K562 (cell line): Measurements from ENCODE around the gene KLF18. TPM values are rescaled to one million over a fixed set of nuclear protein-coding genes. Genes with fewer than 3 reads are reported as not detected.
A peak's percentile ranks its signal among the peaks of the same experiment; 100 is the strongest.

Source experiments
- ATAC-seq: fragments of 200-7000 bp; cut with Tn5 transposase; 3 replicates; pipeline ENCODE4 v1.9.1; 2020; ENCODE audit warnings: moderate library complexity
- BruUV-seq: library from RNA; stranded (reverse); fragments of 400-500 nt; replicated peaks from 2 replicates; lab custom pipeline; 2021; lab: Mats Ljungman, UMichigan
- CTCF ChIA-PET: fragments of 300-600 bp; formaldehyde crosslinking; extraction: SDS; loops from one replicate; lab custom pipeline; 2021; ENCODE audit warnings: low intra/inter-chr PET ratio; lab: Yijun Ruan, JAX
- POLR2A ChIA-PET: fragments of 300-600, 350-650 bp; sonication (Branson Sonifier 250); formaldehyde crosslinking; extraction: SDS; loops from one replicate; lab custom pipeline; 2021; ENCODE audit warnings: antibody characterized with exemption, inconsistent platforms; lab: Yijun Ruan, JAX
- DNase-seq, 4 experiments: peaks; one replicate each; pipeline versions ENCODE4 v3.0.0 to v3.0.0-alpha.2; 2011 to 2018; ENCODE audit warnings: low spot score in 3 of 4, mixed read lengths in 3 of 4; ENCODE audit errors: extremely low read depth in 1 of 4
- FAIRE-seq: peaks from 2 replicates; lab custom pipeline; 2011; peaks lifted over from hg19 to GRCh38; lab: Jason Lieb, UNC
- H2AFZ ChIP-seq: 2 replicates; pipeline ENCODE4 v1.6.0; 2011; ENCODE audit warnings: low read depth, low read length, control low read depth, inconsistent platforms
- H3K27ac ChIP-seq: fragments of 200-600 bp; 3 replicates; pipeline ENCODE4 v1.8.0; 2011; ENCODE audit warnings: low read depth, mild to moderate bottlenecking, control low read depth, inconsistent platforms, low read length, moderate library complexity, mixed read lengths; ENCODE audit errors: extremely low read depth
- H3K27me3 ChIP-seq, 2 experiments: fragments of 300-600 bp in 1 of 2; 2 replicates in 1 of 2; 3 replicates in 1 of 2; pipeline versions ENCODE4 v1.6.0 to v1.8.0; 2011; ENCODE audit warnings: inconsistent platforms in 2 of 2, low read length in 2 of 2, mild to moderate bottlenecking in 1 of 2, mixed read lengths in 1 of 2, moderate library complexity in 1 of 2; ENCODE audit not compliant: control insufficient read depth in 2 of 2, insufficient read depth in 2 of 2
- H3K36me3 ChIP-seq: fragments of 300-600 bp; 3 replicates; pipeline ENCODE4 v1.8.0; 2011; ENCODE audit warnings: mild to moderate bottlenecking, low read length, inconsistent platforms; ENCODE audit not compliant: control insufficient read depth, insufficient read depth
- H3K4me1 ChIP-seq, 2 experiments: fragments of 200-600 bp in 1 of 2; replicated peaks in 1 of 2; 2 replicates in 1 of 2; 3 replicates in 1 of 2; pipeline versions ENCODE4 v1.5.1 to v1.8.0; 2011; ENCODE audit warnings: inconsistent platforms in 2 of 2, low read length in 2 of 2, mild to moderate bottlenecking in 1 of 2, mixed read lengths in 1 of 2, moderate library complexity in 1 of 2; ENCODE audit not compliant: control insufficient read depth in 2 of 2, insufficient read depth in 2 of 2
- H3K4me2 ChIP-seq: 2 replicates; pipeline ENCODE4 v1.6.1; 2011; ENCODE audit warnings: low read length, control low read depth, inconsistent platforms, mixed read lengths; ENCODE audit not compliant: insufficient read depth
- H3K4me3 ChIP-seq: fragments of 200-600 bp; sonication (generic), shearing (Covaris generic); 2 replicates; pipeline ENCODE4 v1.5.1; 2016; ENCODE audit warnings: control low read depth, inconsistent platforms
- H3K79me2 ChIP-seq: fragments of 200-600 bp; 3 replicates; pipeline ENCODE4 v1.8.0; 2011; ENCODE audit warnings: low read length, inconsistent platforms; ENCODE audit not compliant: control insufficient read depth, insufficient read depth
- H3K9ac ChIP-seq, 2 experiments: 2 replicates each; pipeline versions ENCODE4 v1.6.0 to v1.6.1; 2011; ENCODE audit warnings: low read depth in 2 of 2, low read length in 2 of 2, control low read depth in 1 of 2, inconsistent platforms in 1 of 2, mild to moderate bottlenecking in 1 of 2, mixed read lengths in 1 of 2; ENCODE audit not compliant: insufficient read depth in 1 of 2
- H3K9me1 ChIP-seq: one replicate; pipeline ENCODE4 v1.6.0; 2011; ENCODE audit warnings: inconsistent platforms, mild to moderate bottlenecking, low read length, moderate library complexity; ENCODE audit not compliant: control insufficient read depth, insufficient read depth
- H3K9me3 ChIP-seq: replicated peaks from 2 replicates; pipeline ENCODE4 v1.5.1; 2011; ENCODE audit warnings: low read depth, low read length, inconsistent platforms; ENCODE audit not compliant: control insufficient read depth, insufficient read depth
- H4K20me1 ChIP-seq: replicated peaks from 2 replicates; pipeline ENCODE4 v1.6.1; 2011; ENCODE audit warnings: low read length, inconsistent platforms, mixed read lengths; ENCODE audit not compliant: control insufficient read depth, insufficient read depth
- ATF3 ChIP-seq, 2 experiments: fragments of 450-650 bp in 1 of 2; sonication (generic) in 1 of 2; formaldehyde crosslinking in 1 of 2; IDR thresholded peaks in 1 of 2; conservative IDR thresholded peaks in 1 of 2; 2 replicates each; pipeline versions ENCODE4 v1.6.1 to v1.8.1; 2016 to 2023; ENCODE audit warnings: mild to moderate bottlenecking in 2 of 2, moderate library complexity in 2 of 2, inconsistent platforms in 1 of 2, missing genetic modification reagents in 1 of 2
- CEBPB ChIP-seq: fragments of 450-650 bp; IDR thresholded peaks from 2 replicates; pipeline ENCODE4 v1.6.1; 2016; ENCODE audit warnings: missing genetic modification characterization, missing compliant biosample characterization
- CEBPG ChIP-seq, 3 experiments: fragments of 200-800 bp in 1 of 3; sonication (Bioruptor generic) in 1 of 3; sonication (generic) in 1 of 3; formaldehyde crosslinking in 1 of 3; IDR thresholded peaks in 2 of 3; conservative IDR thresholded peaks in 1 of 3; 2 replicates each; pipeline versions ENCODE4 v1.6.1 to v1.8.0; 2016 to 2022; ENCODE audit warnings: missing compliant biosample characterization in 2 of 3, missing genetic modification characterization in 2 of 3, mild to moderate bottlenecking in 1 of 3, missing genetic modification reagents in 1 of 3
- CTBP1 ChIP-seq: fragments of 450-650 bp; IDR thresholded peaks from 2 replicates; pipeline ENCODE4 v1.6.1; 2016; ENCODE audit warnings: borderline replicate concordance
- MED1 ChIP-seq: sonication (generic); formaldehyde crosslinking; IDR thresholded peaks from 2 replicates; pipeline ENCODE4 v1.8.1; 2023; ENCODE audit warnings: missing genetic modification reagents, borderline replicate concordance
- MEIS2 ChIP-seq: fragments of 450-650 bp; IDR thresholded peaks from 2 replicates; pipeline ENCODE4 v1.6.1; 2014; ENCODE audit warnings: mild to moderate bottlenecking; ENCODE audit not compliant: partially characterized antibody
- MXI1 ChIP-seq: IDR thresholded peaks from 2 replicates; pipeline ENCODE4 v1.6.1; 2011; ENCODE audit warnings: low read depth, mild to moderate bottlenecking, improper control_type of control experiment, low read length
- NR1H2 ChIP-seq: sonication (generic); formaldehyde crosslinking; IDR thresholded peaks from 2 replicates; pipeline ENCODE4 v1.4.0; 2020; ENCODE audit warnings: mild to moderate bottlenecking, missing genetic modification reagents
- PBX2 ChIP-seq, 2 experiments: IDR thresholded peaks in 1 of 2; conservative IDR thresholded peaks in 1 of 2; 2 replicates each; pipeline ENCODE4 v1.6.1; 2016; ENCODE audit warnings: low read depth in 2 of 2, mild to moderate bottlenecking in 1 of 2, missing compliant biosample characterization in 1 of 2, missing genetic modification characterization in 1 of 2, moderate library complexity in 1 of 2
- SRSF9 ChIP-seq: fragments of 200-400 bp; formaldehyde crosslinking; IDR thresholded peaks from 2 replicates; pipeline ENCODE4 v1.6.1; 2017; ENCODE audit warnings: low read depth, low read length, borderline replicate concordance
- ZSCAN32 ChIP-seq: fragments of 450-650 bp; formaldehyde crosslinking; IDR thresholded peaks from 2 replicates; pipeline ENCODE4 v1.4.0; 2020; ENCODE audit warnings: mild to moderate bottlenecking, moderate library complexity
- WGBS: fragments of 100-300 bp; shearing (Covaris generic); methylation state at CpG from one replicate; pipeline ENCODE4 v1.1.6; 2016; ENCODE audit warnings: low coverage, mixed read lengths; ENCODE audit not compliant: insufficient coverage; ENCODE audit errors: missing lambda C conversion rate; 5-methylcytosine and 5-hydroxymethylcytosine counted together
- in situ Hi-C: fragments of 300-500 bp; cut with MboI; formaldehyde crosslinking; loops from 4 replicates; pipeline ENCODE4 v1.15.0; 2018; ENCODE audit warnings: inconsistent platforms, mixed read lengths
- intact Hi-C: fragments of 100-400 bp; cut with micrococcal nuclease; formaldehyde crosslinking; loops from 2 replicates; pipeline ENCODE4 v1.14.2; 2022
- polyA plus RNA-seq, 8 experiments: library from polyadenylated mRNA; depleted of rRNA in 4 of 8; stranded (reverse) in 5 of 8; unstranded in 3 of 8; fragments of >200 nt; fragmentation: Nextera tagmentation in 2 of 8; fragmentation: Illumina TruSeq in 1 of 8; extraction: Ambion mirVana in 2 of 8; extraction: Trizol in 1 of 8; gene quantifications; 2 replicates each; pipeline versions ENCODE4 v1.2.1 to v1.2.3, GENCODE V29; 2011 to 2014; ENCODE audit warnings: inconsistent platforms in 1 of 8, missing spikeins in 1 of 8
- total RNA-seq, 7 experiments: library from RNA; depleted of rRNA in 6 of 7; stranded (reverse); fragments of >200 nt in 6 of 7; fragmentation: Illumina TruSeq in 2 of 7; extraction: Trizol in 2 of 7; gene quantifications; 2 replicates each; pipeline versions ENCODE4 v1.2.1 to v1.2.3, GENCODE V29; 2011 to 2021; ENCODE audit warnings: low replicate concordance in 1 of 7
- TF ChIP-seq, protein P1 (sequence below), 2 experiments: fragments of 450-650 bp in 1 of 2; IDR thresholded peaks; 2 replicates each; pipeline ENCODE4 v1.6.1; 2011 to 2017; ENCODE audit warnings: low read depth in 2 of 2, antibody characterized with exemption in 1 of 2, borderline replicate concordance in 1 of 2, low read length in 1 of 2, mild to moderate bottlenecking in 1 of 2, mixed read lengths in 1 of 2; ENCODE audit not compliant: control insufficient read depth in 1 of 2

Gene KLF18
- total and polyA plus RNA-seq, 9 of the 15 experiments (the other 6 are each of a cell fraction or from before 2014, with no cell fraction given) = not detected

GRCh38 chr1:44154049-44154448 lies 12.6 kb upstream of the KLF18 start:
- Histone ChIP-seq H3K9me1 (no peaks in the 10 kb centered on the region), H3K4me2 (no peak overlapping the region), H4K20me1 (no peaks in the 10 kb centered on the region), H2AFZ (no peak overlapping the region), H3K4me1 (no peaks in the 10 kb centered on the region; a peak in 1 of 5 replicates), H3K27ac (no peak overlapping the region), H3K79me2 (no peaks in the 10 kb centered on the region), H3K36me3 (no peaks in the 10 kb centered on the region), H3K9me3 (no peaks in the 10 kb centered on the region), H3K9ac (no peak overlapping the region), H3K4me3 (no peak overlapping the region), H3K27me3 (peaks cover 21 to 26% of the 10 kb centered on the region in 2 experiments)
- BruUV-seq = no TSS peak
- intact Hi-C loops (no loop called here), in situ Hi-C loops (no loop called here)
- ATAC-seq (peak; percentile 50; the same call in 2 of the 3 replicates), DNase-seq (no peak), FAIRE-seq (peak; percentile 15)
- 13% methylated on average over 3 of the region's 3 CpGs for WGBS
- CTCF ChIA-PET = no interaction called here
- POLR2A ChIA-PET = no interaction called here
- no peak for TF ChIP-seq NR1H2 (CRISPR knock-in tag)
- no peak for TF ChIP-seq CTBP1
- TF ChIP-seq MEIS2 = peak; percentile 81
- no peak for TF ChIP-seq MXI1
- TF ChIP-seq CEBPG (CRISPR knock-in tag; IDR thresholded peaks at IDR 0.05) = no peak
- peak; percentile 77 to 89; a peak in 3 of 4 replicates for TF ChIP-seq CEBPG (tag; conservative IDR thresholded peaks at IDR 0.05 in 1 of 2, IDR thresholded peaks at IDR 0.05 in 1 of 2)
- TF ChIP-seq ATF3 (IDR thresholded peaks at IDR 0.05) = peak; percentile 86
- TF ChIP-seq ATF3 (CRISPR knock-in tag; conservative IDR thresholded peaks at IDR 0.05) = no peak
- TF ChIP-seq CEBPB (tag) = peak; percentile 76
- TF ChIP-seq, protein P1, sequence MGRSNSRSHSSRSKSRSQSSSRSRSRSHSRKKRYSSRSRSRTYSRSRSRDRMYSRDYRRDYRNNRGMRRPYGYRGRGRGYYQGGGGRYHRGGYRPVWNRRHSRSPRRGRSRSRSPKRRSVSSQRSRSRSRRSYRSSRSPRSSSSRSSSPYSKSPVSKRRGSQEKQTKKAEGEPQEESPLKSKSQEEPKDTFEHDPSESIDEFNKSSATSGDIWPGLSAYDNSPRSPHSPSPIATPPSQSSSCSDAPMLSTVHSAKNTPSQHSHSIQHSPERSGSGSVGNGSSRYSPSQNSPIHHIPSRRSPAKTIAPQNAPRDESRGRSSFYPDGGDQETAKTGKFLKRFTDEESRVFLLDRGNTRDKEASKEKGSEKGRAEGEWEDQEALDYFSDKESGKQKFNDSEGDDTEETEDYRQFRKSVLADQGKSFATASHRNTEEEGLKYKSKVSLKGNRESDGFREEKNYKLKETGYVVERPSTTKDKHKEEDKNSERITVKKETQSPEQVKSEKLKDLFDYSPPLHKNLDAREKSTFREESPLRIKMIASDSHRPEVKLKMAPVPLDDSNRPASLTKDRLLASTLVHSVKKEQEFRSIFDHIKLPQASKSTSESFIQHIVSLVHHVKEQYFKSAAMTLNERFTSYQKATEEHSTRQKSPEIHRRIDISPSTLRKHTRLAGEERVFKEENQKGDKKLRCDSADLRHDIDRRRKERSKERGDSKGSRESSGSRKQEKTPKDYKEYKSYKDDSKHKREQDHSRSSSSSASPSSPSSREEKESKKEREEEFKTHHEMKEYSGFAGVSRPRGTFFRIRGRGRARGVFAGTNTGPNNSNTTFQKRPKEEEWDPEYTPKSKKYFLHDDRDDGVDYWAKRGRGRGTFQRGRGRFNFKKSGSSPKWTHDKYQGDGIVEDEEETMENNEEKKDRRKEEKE (IDR thresholded peaks at IDR 0.05; ENCODE audit: borderline replicate concordance in 1 of 2, control insufficient read depth in 1 of 2, low read depth in 2 of 2, low read length in 1 of 2) = no peak
- TF ChIP-seq PBX2 (CRISPR knock-in tag; IDR thresholded peaks at IDR 0.05; ENCODE audit: low read depth) = no peak
- TF ChIP-seq PBX2 (tag; conservative IDR thresholded peaks at IDR 0.05; ENCODE audit: low read depth) = peak; percentile 49; the same call in 1 of the 2 replicates
- TF ChIP-seq SRSF9 = no peak
- TF ChIP-seq ZSCAN32 (CRISPR knock-in tag) = 0 out of 2 replicates have a peak, but pooled peaks have one; percentile 7
- TF ChIP-seq MED1 (CRISPR knock-in tag) = no peak
